PC-3 (cell line): ENCODE results near the gene LMTK2. TPM values are rescaled to one million over a fixed set of nuclear protein-coding genes. Genes with fewer than 3 reads are reported as not detected.

ENCODE experiments used
- ATAC-seq: fragments of 200-7000 bp; cut with Tn5 transposase; 2 replicates; pipeline ENCODE4 v1.9.1; 2020; ENCODE audit warnings: mild to moderate bottlenecking, moderate library complexity
- BruUV-seq: library from RNA; stranded (reverse); fragments of 400-500 nt; replicated peaks from 2 replicates; lab custom pipeline; 2021; lab: Mats Ljungman, UMichigan
- CTCF ChIA-PET: fragments of 300-600 bp; sonication (Branson Sonifier 250); formaldehyde crosslinking; loops from one replicate; lab custom pipeline; 2022; ENCODE audit warnings: antibody characterized with exemption; lab: Charles Lee
- POLR2A ChIA-PET: fragments of 300-600 bp; sonication (Branson Sonifier 250); formaldehyde crosslinking; loops from one replicate; lab custom pipeline; 2022; ENCODE audit warnings: antibody characterized with exemption; ENCODE audit not compliant: unreplicated experiment; lab: Charles Lee
- DNase-seq: peaks from one replicate; pipeline ENCODE4 v3.0.0-alpha.2; 2015
- H2AFZ ChIP-seq: fragments of 300-600 bp; sonication (generic); 2 replicates; pipeline ENCODE4 v1.6.0; 2016; ENCODE audit warnings: antibody characterized with exemption, low read length
- H3F3A ChIP-seq: fragments of 300-600 bp; sonication (generic); one replicate; pipeline ENCODE4 v1.6.0; 2017; ENCODE audit warnings: antibody characterized with exemption, low read length, control low read depth, mild to moderate bottlenecking; ENCODE audit not compliant: unreplicated experiment
- H3K27ac ChIP-seq: fragments of 300-600 bp; sonication (generic); 2 replicates; pipeline ENCODE4 v1.5.1; 2016; ENCODE audit warnings: mild to moderate bottlenecking, low read length
- H3K27me3 ChIP-seq: fragments of 300-600 bp; sonication (generic); 2 replicates; pipeline ENCODE4 v1.6.1; 2016; ENCODE audit warnings: low read length, mixed read lengths
- H3K36me3 ChIP-seq: fragments of 300-600 bp; sonication (generic); 2 replicates; pipeline ENCODE4 v1.6.1; 2016; ENCODE audit warnings: low read depth, mixed run types, low read length, mixed read lengths
- H3K4me1 ChIP-seq: fragments of 300-600 bp; sonication (generic); 2 replicates; pipeline ENCODE4 v1.5.1; 2016; ENCODE audit warnings: low read length; ENCODE audit not compliant: insufficient read depth
- H3K4me2 ChIP-seq: fragments of 300-600 bp; sonication (generic); 2 replicates; pipeline ENCODE4 v1.6.0; 2016; ENCODE audit warnings: low read length
- H3K4me3 ChIP-seq: fragments of 300-600 bp; sonication (generic); 2 replicates; pipeline ENCODE4 v1.5.1; 2016; ENCODE audit warnings: mild to moderate bottlenecking, low read length, mixed read lengths
- H3K79me2 ChIP-seq: fragments of 300-600 bp; sonication (generic); 2 replicates; pipeline ENCODE4 v1.6.1; 2017; ENCODE audit warnings: low read length, mixed read lengths
- H3K9ac ChIP-seq: fragments of 300-600 bp; sonication (generic); 2 replicates; pipeline ENCODE4 v1.6.0; 2016; ENCODE audit warnings: mild to moderate bottlenecking, low read length
- H3K9me2 ChIP-seq: fragments of 300-600 bp; sonication (generic); replicated peaks from 2 replicates; pipeline ENCODE4 v1.6.1; 2016; ENCODE audit warnings: mixed run types, low read length, mixed read lengths
- H3K9me3 ChIP-seq: fragments of 300-600 bp; sonication (generic); 2 replicates; pipeline ENCODE4 v1.6.1; 2016; ENCODE audit warnings: low read length, mixed read lengths
- H4K20me1 ChIP-seq: fragments of 300-600 bp; sonication (generic); 2 replicates; pipeline ENCODE4 v1.6.1; 2016; ENCODE audit warnings: low read length, mixed read lengths
- EZH2 ChIP-seq: fragments of 300-600 bp; sonication (generic); IDR thresholded peaks from one replicate; pipeline ENCODE4 v1.6.1; 2017; ENCODE audit warnings: antibody characterized with exemption, mild to moderate bottlenecking, low read length; ENCODE audit not compliant: unreplicated experiment
- EZH2phosphoT487 ChIP-seq: fragments of 300-600 bp; sonication (generic); IDR thresholded peaks from 2 replicates; pipeline ENCODE4 v1.6.1; 2018; ENCODE audit warnings: mild to moderate bottlenecking, antibody characterized with exemption, low read length, borderline replicate concordance
- intact Hi-C: fragments of 100-400 bp; cut with micrococcal nuclease; formaldehyde crosslinking; loops from 2 replicates; pipeline ENCODE4 v1.9.0; 2023
- total RNA-seq: library from RNA; depleted of rRNA; stranded (reverse); fragments of >200 nt; gene quantifications from 2 replicates; pipeline ENCODE4 v1.2.3, GENCODE V29; 2014
- TF ChIP-seq, protein P1 (sequence below): fragments of 300-600 bp; sonication (generic); conservative IDR thresholded peaks from 2 replicates; pipeline ENCODE4 v1.5.1; 2017; ENCODE audit warnings: antibody characterized with exemption, low read depth, mild to moderate bottlenecking, low read length

The LMTK2 gene
- total RNA-seq, 1 experiment from 2014 or later, result 9.0 TPM

DNA sequence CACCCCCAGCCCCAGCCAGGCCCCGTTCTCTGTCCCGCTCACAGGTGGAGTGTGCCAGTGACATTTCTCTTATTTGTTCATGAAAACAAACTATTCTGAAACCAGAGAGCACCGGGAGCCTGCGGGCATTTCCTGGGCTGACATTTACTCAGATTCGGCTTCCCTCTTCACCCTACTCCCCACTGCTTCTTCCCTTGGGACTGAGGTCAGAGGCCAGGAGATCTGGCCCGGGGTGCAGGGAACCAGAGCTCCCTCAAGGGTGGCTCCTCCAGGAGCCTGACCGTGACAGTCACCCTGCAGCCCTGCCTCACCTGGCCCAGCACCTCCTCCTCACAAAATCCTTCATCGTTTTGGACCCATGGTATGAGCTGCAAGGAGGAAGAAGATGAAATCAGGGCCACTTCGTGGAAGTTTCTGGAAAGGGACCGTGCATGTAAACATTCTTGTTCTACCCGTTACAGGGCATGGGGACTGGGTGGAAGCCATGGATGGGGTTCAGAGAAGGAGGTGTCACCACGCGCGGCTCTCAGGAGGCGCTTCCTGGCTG lies 116.8 kb downstream of the LMTK2 start:
- H2AFZ ChIP-seq, result no peak overlapping the region
- H4K20me1 ChIP-seq, result no peaks in the 10 kb centered on the region
- H3K4me3 ChIP-seq, result no peak overlapping the region
- ATAC-seq, result peak; percentile 67
- H3F3A ChIP-seq, result no peaks in the 10 kb centered on the region
- H3K9me2 ChIP-seq, result no peaks in the 10 kb centered on the region
- BruUV-seq, result no TSS peak
- TF ChIP-seq EZH2phosphoT487 (no peak), EZH2 (no peak)
- TF ChIP-seq, protein P1, sequence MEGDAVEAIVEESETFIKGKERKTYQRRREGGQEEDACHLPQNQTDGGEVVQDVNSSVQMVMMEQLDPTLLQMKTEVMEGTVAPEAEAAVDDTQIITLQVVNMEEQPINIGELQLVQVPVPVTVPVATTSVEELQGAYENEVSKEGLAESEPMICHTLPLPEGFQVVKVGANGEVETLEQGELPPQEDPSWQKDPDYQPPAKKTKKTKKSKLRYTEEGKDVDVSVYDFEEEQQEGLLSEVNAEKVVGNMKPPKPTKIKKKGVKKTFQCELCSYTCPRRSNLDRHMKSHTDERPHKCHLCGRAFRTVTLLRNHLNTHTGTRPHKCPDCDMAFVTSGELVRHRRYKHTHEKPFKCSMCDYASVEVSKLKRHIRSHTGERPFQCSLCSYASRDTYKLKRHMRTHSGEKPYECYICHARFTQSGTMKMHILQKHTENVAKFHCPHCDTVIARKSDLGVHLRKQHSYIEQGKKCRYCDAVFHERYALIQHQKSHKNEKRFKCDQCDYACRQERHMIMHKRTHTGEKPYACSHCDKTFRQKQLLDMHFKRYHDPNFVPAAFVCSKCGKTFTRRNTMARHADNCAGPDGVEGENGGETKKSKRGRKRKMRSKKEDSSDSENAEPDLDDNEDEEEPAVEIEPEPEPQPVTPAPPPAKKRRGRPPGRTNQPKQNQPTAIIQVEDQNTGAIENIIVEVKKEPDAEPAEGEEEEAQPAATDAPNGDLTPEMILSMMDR, result no peak
- H3K27ac ChIP-seq, result no peak overlapping the region
- H3K36me3 ChIP-seq, result no peaks in the 10 kb centered on the region
- CTCF ChIA-PET, result no interaction called here
- no peaks in the 10 kb centered on the region for H3K27me3 ChIP-seq
- POLR2A ChIA-PET, result interaction anchor here (0.6 kb wide), 1 partner anchor 27 kb away, joined by 5 read pairs; no protein-coding TSS in a partner anchor
- H3K4me1 ChIP-seq, result no peaks in the 10 kb centered on the region
- DNase-seq, result no peak
- H3K79me2 ChIP-seq, result no peaks in the 10 kb centered on the region
- no peaks in the 10 kb centered on the region for H3K9me3 ChIP-seq
- no peak overlapping the region for H3K4me2 ChIP-seq
- intact Hi-C loops, result no loop called here
- no peak overlapping the region for H3K9ac ChIP-seq

DNA sequence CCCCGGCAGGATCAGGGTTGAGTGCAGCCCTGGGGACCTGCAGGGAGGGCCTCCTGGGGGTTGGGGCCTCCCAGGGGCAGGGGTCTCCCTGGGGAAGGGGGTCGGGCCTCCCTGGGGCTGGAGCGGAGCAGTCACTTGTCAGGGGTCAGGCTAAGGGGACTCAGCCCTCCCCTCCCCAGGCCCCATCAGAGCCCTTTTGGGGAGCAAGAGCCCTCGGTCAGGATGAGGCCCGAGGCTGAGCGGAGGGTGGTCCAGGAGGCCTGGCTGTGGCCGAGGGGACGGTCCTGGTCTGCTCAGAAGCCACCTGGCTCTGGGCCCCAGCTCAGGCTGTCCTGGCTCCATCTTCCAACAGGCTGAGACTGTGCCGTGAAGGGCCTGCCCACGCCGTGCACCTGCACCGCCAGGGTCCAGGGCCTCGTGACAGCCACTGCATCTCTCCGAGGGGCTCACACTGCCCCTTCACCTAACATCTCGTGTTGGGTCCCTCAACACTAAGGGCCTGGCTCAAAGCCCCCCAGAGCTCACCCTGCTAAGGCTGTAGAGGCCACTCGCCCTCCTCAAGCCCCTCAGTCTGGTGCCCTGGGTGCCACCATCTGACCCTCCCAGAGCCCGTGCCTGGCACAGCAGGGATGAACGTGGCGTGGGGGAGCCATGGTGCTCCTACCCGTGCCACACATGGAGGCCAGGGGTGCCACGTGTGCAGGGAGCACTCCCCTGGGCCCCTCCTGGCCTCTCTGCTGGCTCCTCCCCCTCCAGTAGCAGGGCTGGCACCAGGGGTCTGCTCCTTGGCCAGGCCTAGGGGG lies 117.4 kb downstream of the LMTK2 start:
- intact Hi-C loops, result no loop called here
- Histone ChIP-seq H3K9me3 (no peaks in the 10 kb centered on the region), H3K27ac (no peak overlapping the region), H2AFZ (no peak overlapping the region), H3K4me1 (no peaks in the 10 kb centered on the region), H3K9me2 (no peaks in the 10 kb centered on the region), H3F3A (no peaks in the 10 kb centered on the region), H3K9ac (no peak overlapping the region), H3K36me3 (no peaks in the 10 kb centered on the region), H3K27me3 (no peaks in the 10 kb centered on the region), H4K20me1 (no peaks in the 10 kb centered on the region), H3K4me2 (no peak overlapping the region), H3K79me2 (no peaks in the 10 kb centered on the region), H3K4me3 (no peak overlapping the region)
- BruUV-seq, result no TSS peak
- ATAC-seq (no peak), DNase-seq (no peak)
- ChIA-PET POLR2A (interaction anchor here (0.6 kb wide), 1 partner anchor 26 kb away, joined by 5 read pairs; no protein-coding TSS in a partner anchor), CTCF (no interaction called here)
- TF ChIP-seq, protein P1, result no peak
- TF ChIP-seq EZH2, result no peak
- no peak for TF ChIP-seq EZH2phosphoT487

DNA sequence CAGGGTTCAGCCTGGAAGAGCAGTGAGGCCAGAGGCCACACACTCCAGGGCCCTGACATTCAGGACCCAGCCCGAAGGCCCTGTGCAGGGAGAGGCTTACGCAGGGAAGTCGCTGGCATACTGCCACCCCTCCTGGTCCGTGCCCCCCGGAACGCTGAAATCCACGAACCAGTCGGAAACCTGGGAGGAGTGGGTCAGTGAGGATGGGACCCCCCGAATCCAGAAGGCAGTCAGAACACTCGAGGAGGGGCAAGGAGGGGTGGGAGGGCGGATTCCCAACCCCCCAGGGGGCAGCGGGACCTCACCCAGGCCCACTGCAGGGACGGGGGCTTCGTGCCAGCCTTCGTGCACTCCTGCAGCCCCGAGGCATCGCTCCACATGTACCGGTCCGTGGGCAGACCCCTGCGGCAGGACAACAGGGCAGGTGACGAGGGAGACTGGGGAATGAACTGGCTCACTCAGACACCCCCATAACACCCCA lies 118.1 kb downstream of the LMTK2 start:
- H3K9ac ChIP-seq, result no peak overlapping the region
- POLR2A ChIA-PET, result no interaction called here
- no peaks in the 10 kb centered on the region for H4K20me1 ChIP-seq
- H3K9me2 ChIP-seq, result no peaks in the 10 kb centered on the region
- CTCF ChIA-PET, result no interaction called here
- no peaks in the 10 kb centered on the region for H3K27me3 ChIP-seq
- no peak for ATAC-seq
- H3F3A ChIP-seq, result no peaks in the 10 kb centered on the region
- H3K27ac ChIP-seq, result no peak overlapping the region
- no peaks in the 10 kb centered on the region for H3K79me2 ChIP-seq
- TF ChIP-seq EZH2 (no peak), EZH2phosphoT487 (no peak)
- TF ChIP-seq, protein P1, result no peak
- H2AFZ ChIP-seq, result no peak overlapping the region
- BruUV-seq, result no TSS peak
- H3K4me1 ChIP-seq, result no peaks in the 10 kb centered on the region
- H3K4me3 ChIP-seq, result no peak overlapping the region
- DNase-seq, result no peak
- no peak overlapping the region for H3K4me2 ChIP-seq
- intact Hi-C loops, result no loop called here
- H3K36me3 ChIP-seq, result no peaks in the 10 kb centered on the region
- H3K9me3 ChIP-seq, result no peaks in the 10 kb centered on the region
